Left renal cortex interstitium (tissue), 4 donors: ENCODE data around the gene SLC25A45. TPM values are rescaled to one million over a fixed set of nuclear protein-coding genes. Genes with fewer than 3 reads are reported as not detected.
"Not testable (repeated sequence)": the region's sequence is repeated elsewhere in the genome, so short reads cannot be mapped to it uniquely, and the experiment has no call there.

Experiments used
- DNase-seq, 4 donors: peaks; one replicate each; pipeline ENCODE4 v3.0.0-alpha.2; 2013; ENCODE audit warnings: low read depth in 4 of 4, low spot score in 2 of 4, missing footprints in 1 of 4
- polyA plus RNA-seq, 4 donors: library from polyadenylated mRNA; unstranded; fragments of 120-200 nt; gene quantifications; one replicate each; pipeline ENCODE4 v1.2.1, GENCODE V29; 2013; ENCODE audit not compliant: insufficient read length in 4 of 4

Gene SLC25A45
- polyA plus RNA-seq, 4 donors, result 4.0 to 10.5 (median 7.1) TPM

GRCh38 chr11:65421794-65422632 is 39.6 kb upstream of the SLC25A45 start:
- peak in 3 of 4 donors; percentile 87 to 92 (median 90) for DNase-seq

GRCh38 chr11:65420979-65421793 is 38.7 kb upstream of the SLC25A45 start:
- DNase-seq, result no peak

GRCh38 chr11:65420506-65420905 is 38.1 kb upstream of the SLC25A45 start:
- no peak for DNase-seq

GRCh38 chr11:65419772-65420481 is 37.5 kb upstream of the SLC25A45 start:
- DNase-seq, result peak in 1 of 4 donors; percentile 45

- DNase-seq, result no peak
Observed at GRCh38 chr11:65419460-65419771, 37.0 kb upstream of the SLC25A45 start.

- peak; percentile 85 to 93 (median 89) for DNase-seq
Observed at GRCh38 chr11:65418681-65419459, 36.4 kb upstream of the SLC25A45 start.

GRCh38 chr11:65418431-65418680 is 35.9 kb upstream of the SLC25A45 start:
- no peak for DNase-seq

GRCh38 chr11:65417702-65418430 is 35.4 kb upstream of the SLC25A45 start:
- DNase-seq, result no peak

GRCh38 chr11:65416841-65417701 is 34.6 kb upstream of the SLC25A45 start:
- no peak for DNase-seq

- DNase-seq, result peak in 1 of 4 donors; percentile 70
Observed at GRCh38 chr11:65416341-65416824, 33.9 kb upstream of the SLC25A45 start.

- DNase-seq, result no peak
Observed at GRCh38 chr11:65415499-65416340, 33.3 kb upstream of the SLC25A45 start.

GRCh38 chr11:65414776-65415498 is 32.5 kb upstream of the SLC25A45 start:
- DNase-seq, result no peak

GRCh38 chr11:65413077-65413664 is 30.7 kb upstream of the SLC25A45 start:
- DNase-seq, result not testable (repeated sequence)

GRCh38 chr11:65412271-65413076 is 30.0 kb upstream of the SLC25A45 start:
- DNase-seq, result no peak

- DNase-seq, result no peak
Observed at GRCh38 chr11:65411681-65412070, 29.2 kb upstream of the SLC25A45 start.
